ENCODE data around the gene DHRS2.

DHRS2 gene

DNA sequence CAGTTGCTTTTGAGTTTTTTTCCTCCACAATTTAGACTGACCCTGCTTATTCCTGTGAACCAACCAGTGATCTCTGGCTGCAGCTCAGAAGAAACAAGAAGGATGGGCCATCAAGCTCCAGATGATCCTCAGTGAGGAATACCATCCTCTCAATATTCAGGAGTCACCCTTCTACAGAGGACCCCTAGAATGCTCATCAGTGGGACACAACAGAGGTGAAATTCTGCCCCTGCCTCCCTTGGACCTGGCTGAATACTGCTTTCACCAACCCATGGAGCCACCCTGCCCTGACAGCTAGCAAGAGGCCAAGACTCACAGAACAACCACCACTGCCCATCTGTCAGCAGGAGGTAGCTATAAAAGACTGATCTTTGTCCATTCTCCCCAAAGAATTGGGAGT, 9.2 kb upstream of the DHRS2 start:
- DNase-seq (ENCODE audit: low read depth, low spot score), result no peak
- no peak overlapping the region for H3K4me3 ChIP-seq (ENCODE audit: low read depth, low read length)
- TF ChIP-seq, protein P1, sequence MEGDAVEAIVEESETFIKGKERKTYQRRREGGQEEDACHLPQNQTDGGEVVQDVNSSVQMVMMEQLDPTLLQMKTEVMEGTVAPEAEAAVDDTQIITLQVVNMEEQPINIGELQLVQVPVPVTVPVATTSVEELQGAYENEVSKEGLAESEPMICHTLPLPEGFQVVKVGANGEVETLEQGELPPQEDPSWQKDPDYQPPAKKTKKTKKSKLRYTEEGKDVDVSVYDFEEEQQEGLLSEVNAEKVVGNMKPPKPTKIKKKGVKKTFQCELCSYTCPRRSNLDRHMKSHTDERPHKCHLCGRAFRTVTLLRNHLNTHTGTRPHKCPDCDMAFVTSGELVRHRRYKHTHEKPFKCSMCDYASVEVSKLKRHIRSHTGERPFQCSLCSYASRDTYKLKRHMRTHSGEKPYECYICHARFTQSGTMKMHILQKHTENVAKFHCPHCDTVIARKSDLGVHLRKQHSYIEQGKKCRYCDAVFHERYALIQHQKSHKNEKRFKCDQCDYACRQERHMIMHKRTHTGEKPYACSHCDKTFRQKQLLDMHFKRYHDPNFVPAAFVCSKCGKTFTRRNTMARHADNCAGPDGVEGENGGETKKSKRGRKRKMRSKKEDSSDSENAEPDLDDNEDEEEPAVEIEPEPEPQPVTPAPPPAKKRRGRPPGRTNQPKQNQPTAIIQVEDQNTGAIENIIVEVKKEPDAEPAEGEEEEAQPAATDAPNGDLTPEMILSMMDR (IDR thresholded peaks at IDR 0.05; ENCODE audit: low read depth, low read length), result no peak
- in situ Hi-C loops (cut with HindIII; ENCODE audit: low sequenced_read_pairs), result loop anchor here (10.0 kb wide), 1 partner anchor 98 kb away; no protein-coding TSS in a partner anchor

DNA sequence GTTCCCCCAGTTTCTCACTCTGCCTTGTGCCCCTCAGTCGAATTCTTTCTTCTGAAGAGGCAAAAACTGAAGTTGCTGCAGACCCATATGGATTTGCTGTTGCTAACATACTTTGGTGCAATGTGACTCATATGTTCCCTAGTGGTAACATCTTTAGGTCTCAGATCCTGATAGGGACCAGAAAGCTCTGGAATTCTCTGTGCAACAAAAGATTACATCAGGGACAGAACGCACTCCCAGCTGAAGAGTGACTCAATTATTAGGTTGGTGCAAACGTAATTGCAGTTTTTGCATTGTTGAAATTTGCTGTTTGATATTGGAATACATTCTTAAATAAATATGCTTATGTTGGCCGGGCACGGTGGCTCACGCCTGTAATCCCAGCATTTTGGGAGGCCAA, 8.2 kb upstream of the DHRS2 start:
- no peak for DNase-seq (ENCODE audit: low read depth, low spot score)
- in situ Hi-C loops (cut with HindIII; ENCODE audit: low sequenced_read_pairs), result loop anchor here (10.0 kb wide), 1 partner anchor 97 kb away; no protein-coding TSS in a partner anchor
- TF ChIP-seq, protein P1 (IDR thresholded peaks at IDR 0.05; ENCODE audit: low read depth, low read length), result no peak
- H3K4me3 ChIP-seq (ENCODE audit: low read depth, low read length), result no peak overlapping the region

- in situ Hi-C loops (cut with HindIII; ENCODE audit: low sequenced_read_pairs), result loop anchor here (10.0 kb wide), 1 partner anchor 96 kb away; no protein-coding TSS in a partner anchor
- TF ChIP-seq, protein P1 (IDR thresholded peaks at IDR 0.05; ENCODE audit: low read depth, low read length), result no peak
- H3K4me3 ChIP-seq (ENCODE audit: low read depth, low read length), result no peak overlapping the region
- no peak for DNase-seq (ENCODE audit: low read depth, low spot score)
Observed at GRCh38 chr14:23629204-23629603, 7.0 kb upstream of the DHRS2 start.

DNA sequence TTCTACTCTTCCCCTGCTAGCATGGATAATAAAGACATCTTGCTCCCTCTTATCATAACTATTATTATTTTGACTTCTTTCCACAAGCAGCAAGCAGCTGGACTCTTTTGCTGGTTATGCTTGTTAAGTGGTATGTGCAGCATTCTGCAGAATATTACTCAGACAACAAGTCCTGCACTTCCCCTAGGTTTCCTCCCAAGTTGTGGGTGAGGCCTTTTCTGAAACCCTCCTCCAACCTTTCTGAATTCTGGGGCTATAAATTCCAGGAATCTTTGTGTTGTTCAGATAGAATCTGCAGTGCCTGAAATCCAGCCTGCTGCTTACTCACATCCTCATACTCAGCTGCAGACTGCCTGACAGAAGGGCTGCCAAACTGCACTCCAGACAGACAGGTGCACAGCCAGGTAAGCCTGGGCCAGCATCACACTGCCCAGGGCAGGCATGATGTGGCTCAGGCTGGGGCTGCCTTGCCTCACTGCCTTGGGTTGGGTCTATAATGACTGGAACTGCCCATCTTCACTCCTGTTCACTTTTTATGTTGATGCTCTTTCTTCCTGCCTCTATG, 6.2 kb upstream of the DHRS2 start:
- in situ Hi-C loops (cut with HindIII; ENCODE audit: low sequenced_read_pairs), result loop anchor here (10.0 kb wide), 1 partner anchor 95 kb away; no protein-coding TSS in a partner anchor
- TF ChIP-seq, protein P1 (IDR thresholded peaks at IDR 0.05; ENCODE audit: low read depth, low read length), result no peak
- no peak overlapping the region for H3K4me3 ChIP-seq (ENCODE audit: low read depth, low read length)

DNA sequence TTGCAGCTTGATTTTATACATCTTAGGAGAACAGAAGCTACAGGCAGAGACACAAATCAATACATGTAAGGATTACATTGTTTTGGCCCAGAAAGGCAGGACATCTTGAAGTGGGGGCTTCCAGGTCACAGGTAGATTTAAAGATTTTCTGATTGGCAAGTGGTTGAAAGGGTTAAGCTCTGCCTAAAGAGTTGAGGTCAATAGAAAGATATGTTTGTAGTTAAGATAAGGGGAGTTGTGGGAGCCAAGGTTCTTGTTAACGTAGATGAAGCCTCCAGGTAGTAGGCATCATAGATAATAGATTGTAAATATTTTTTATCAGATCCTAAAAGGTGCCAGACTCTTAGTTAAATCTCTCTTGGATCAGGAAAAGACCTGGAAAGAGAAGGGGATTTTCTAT, 5.5 kb upstream of the DHRS2 start:
- in situ Hi-C loops (cut with HindIII; ENCODE audit: low sequenced_read_pairs), result no loop called here
- no peak overlapping the region for H3K4me3 ChIP-seq (ENCODE audit: low read depth, low read length)

More for the DNA sequence above, 6.2 kb upstream of the DHRS2 start:
- DNase-seq (ENCODE audit: low read depth, low spot score), result no peak

DNA sequence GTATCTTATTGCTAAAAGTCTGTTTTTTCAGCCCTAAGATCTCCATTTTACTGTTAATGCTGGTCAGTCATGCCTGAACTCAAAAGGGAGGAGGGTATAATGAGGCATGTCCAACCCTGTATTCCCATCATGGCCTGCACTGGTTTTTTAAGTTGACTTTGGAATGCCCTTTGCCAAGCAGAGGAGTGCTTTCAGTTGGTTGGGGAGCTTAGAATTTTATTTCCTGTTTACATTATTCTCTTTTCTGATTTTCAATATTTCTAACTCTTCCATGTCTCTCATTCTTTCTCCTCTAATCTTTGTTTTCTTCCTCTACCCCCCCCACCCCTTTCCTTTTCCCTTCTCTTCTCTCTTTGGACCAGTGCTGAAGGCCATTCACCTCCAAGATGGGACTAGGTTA, 4.9 kb upstream of the DHRS2 start:
- DNase-seq (ENCODE audit: low read depth, low spot score), result no peak
- TF ChIP-seq, protein P1 (IDR thresholded peaks at IDR 0.05; ENCODE audit: low read depth, low read length), result no peak
- in situ Hi-C loops (cut with HindIII; ENCODE audit: low sequenced_read_pairs), result no loop called here
- no peak overlapping the region for H3K4me3 ChIP-seq (ENCODE audit: low read depth, low read length)

More for the DNA sequence above, 5.5 kb upstream of the DHRS2 start:
- no peak for DNase-seq (ENCODE audit: low read depth, low spot score)
- TF ChIP-seq, protein P1 (IDR thresholded peaks at IDR 0.05; ENCODE audit: low read depth, low read length), result no peak
